Naive thymus-derived CD8-positive, alpha-beta T cell (primary cell): Measurements from ENCODE around the gene B3GLCT. TPM values are rescaled to one million over a fixed set of nuclear protein-coding genes. Genes with fewer than 3 reads are reported as not detected.

Source experiments
- ATAC-seq, 2 donors: fragments of 150-1000 bp; cut with Tn5 transposase in 1 of 2; sonication (Bioruptor Pico), chemical (Tn5 transposase) in 1 of 2; 1 replicate in 1 of 2; 2 replicates in 1 of 2; pipeline ENCODE4 v1.10.0; 2021; ENCODE audit warnings: mild to moderate bottlenecking in 2 of 2, moderate library complexity in 2 of 2
- POLR2A ChIA-PET: fragments of 350-600 bp; sonication (Branson Sonifier 250); formaldehyde crosslinking; loops from one replicate; lab custom pipeline; 2021; ENCODE audit warnings: antibody characterized with exemption; lab: Charles Lee
- DNase-seq, 10 donors: peaks; one replicate each; pipeline versions ENCODE4 v3.0.0 to v3.0.0-alpha.2; 2020 to 2022
- H3K27ac Mint-ChIP-seq, 10 donors: one replicate each; pipeline ENCODE4 v1.8.0; 2020 to 2022; ENCODE audit warnings: mild to moderate bottlenecking in 10 of 10, mixed read lengths in 10 of 10, moderate library complexity in 4 of 10, inconsistent platforms in 1 of 10
- H3K27me3 Mint-ChIP-seq, 5 donors: one replicate each; pipeline ENCODE4 v1.8.0; 2021 to 2022; ENCODE audit warnings: mixed read lengths in 5 of 5
- H3K36me3 Mint-ChIP-seq, 3 donors: one replicate each; pipeline ENCODE4 v1.8.0; 2020 to 2022; ENCODE audit warnings: mixed read lengths in 3 of 3, mild to moderate bottlenecking in 2 of 3, inconsistent platforms in 1 of 3
- H3K4me1 Mint-ChIP-seq, 4 donors: one replicate each; pipeline ENCODE4 v1.8.0; 2021 to 2022; ENCODE audit warnings: mixed read lengths in 4 of 4
- H3K4me3 Mint-ChIP-seq, 10 donors: one replicate each; pipeline ENCODE4 v1.8.0; 2020 to 2022; ENCODE audit warnings: mild to moderate bottlenecking in 10 of 10, mixed read lengths in 10 of 10, moderate library complexity in 6 of 10, inconsistent platforms in 1 of 10
- H3K9me3 Mint-ChIP-seq, 9 donors: one replicate each; pipeline ENCODE4 v1.8.0; 2020 to 2022; ENCODE audit warnings: mixed read lengths in 9 of 9, mild to moderate bottlenecking in 3 of 9, inconsistent platforms in 1 of 9, moderate library complexity in 1 of 9
- polyA plus RNA-seq, 3 donors: library from polyadenylated mRNA; unstranded; fragments of 300-500 nt; fragmentation: Illumina TruSeq; gene quantifications; one replicate each; pipeline ENCODE4 v1.2.3, GENCODE V29; 2021
- total RNA-seq, 8 experiments: library from RNA in 2 of 8; stranded (reverse) in 2 of 8; gene quantifications; one replicate each; pipeline ENCODE4 v1.2.3 and lab custom pipeline; 2021 to 2026

The B3GLCT gene
- total and polyA plus RNA-seq, 5 experiments from 2014 or later, result 6.3 to 7.4 (median 6.9) TPM

- Mint-ChIP-seq H3K4me3 (no peak overlapping the region), H3K9me3 (peaks cover 15 to 81% (median 42%) of the 10 kb centered on the region in 9 donors), H3K27ac (no peak overlapping the region), H3K27me3 (no peaks in the 10 kb centered on the region), H3K36me3 (peaks cover 26 to 74% (median 57%) of the 10 kb centered on the region in 3 donors), H3K4me1 (no peaks in the 10 kb centered on the region)
- DNase-seq (no peak), ATAC-seq (no peak)
- POLR2A ChIA-PET, result no interaction called here
Observed at GRCh38 chr13:31311921-31312320, 112.1 kb downstream of the B3GLCT start.

DNA sequence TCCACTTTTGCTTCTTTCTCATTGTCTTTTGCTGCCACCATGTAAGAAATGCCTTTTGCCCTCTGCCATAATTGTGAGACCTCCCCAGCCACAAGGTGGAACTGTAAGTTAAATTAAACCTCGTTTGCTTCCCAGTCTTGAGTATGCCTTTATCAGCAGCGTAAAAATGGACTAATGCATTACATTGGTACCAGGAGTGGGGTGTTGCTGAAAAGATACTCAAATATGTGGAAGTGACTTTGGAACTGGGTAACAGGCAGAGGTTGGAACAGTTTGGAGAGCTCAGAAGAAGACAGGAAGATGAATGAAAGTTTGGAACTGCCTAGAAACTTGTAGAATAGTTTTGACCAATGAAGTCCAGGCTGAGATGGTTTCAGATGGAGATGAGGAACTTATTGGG is 115.2 kb downstream of the B3GLCT start:
- ATAC-seq (no peak), DNase-seq (no peak)
- Mint-ChIP-seq H3K36me3 (peaks cover 31 to 67% (median 48%) of the 10 kb centered on the region in 3 donors), H3K27me3 (no peaks in the 10 kb centered on the region), H3K9me3 (peaks cover 13 to 63% (median 34%) of the 10 kb centered on the region in 9 donors), H3K4me1 (no peaks in the 10 kb centered on the region), H3K27ac (no peak overlapping the region), H3K4me3 (no peak overlapping the region)
- POLR2A ChIA-PET, result no interaction called here

GRCh38 chr13:31320946-31321345 is 121.2 kb downstream of the B3GLCT start:
- no peaks in the 10 kb centered on the region for H3K27me3 Mint-ChIP-seq
- H3K4me3 Mint-ChIP-seq, result no peak overlapping the region
- DNase-seq (no peak), ATAC-seq (no peak)
- no peak overlapping the region for H3K27ac Mint-ChIP-seq
- POLR2A ChIA-PET, result no interaction called here
- peaks cover 4 to 43% (median 37%) of the 10 kb centered on the region in 3 donors for H3K36me3 Mint-ChIP-seq
- peaks cover 0 to 11% (median 5%) of the 10 kb centered on the region in 9 donors for H3K9me3 Mint-ChIP-seq
- no peaks in the 10 kb centered on the region for H3K4me1 Mint-ChIP-seq

DNA sequence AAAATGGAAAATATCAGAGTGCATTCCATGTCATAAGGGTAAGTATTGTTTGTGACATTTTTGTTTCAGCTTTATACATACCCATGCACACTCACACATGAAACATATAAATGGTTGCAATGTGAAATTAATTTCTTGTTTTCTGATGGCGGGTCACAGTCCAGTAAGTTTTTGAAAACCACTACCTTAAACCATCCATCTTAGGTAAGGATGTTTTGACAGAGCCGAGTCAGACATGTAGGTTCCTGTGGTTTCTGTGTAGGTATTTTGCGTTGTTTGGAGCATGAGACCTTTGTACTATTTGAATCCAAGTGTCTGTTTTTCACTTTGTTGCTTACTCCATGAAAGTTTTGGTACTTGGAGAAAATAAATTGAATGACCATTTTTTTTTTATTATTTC is 121.7 kb downstream of the B3GLCT start:
- no peaks in the 10 kb centered on the region for H3K4me1 Mint-ChIP-seq
- peaks cover 5 to 44% (median 41%) of the 10 kb centered on the region in 3 donors for H3K36me3 Mint-ChIP-seq
- DNase-seq (no peak), ATAC-seq (no peak)
- H3K27me3 Mint-ChIP-seq, result no peaks in the 10 kb centered on the region
- no peak overlapping the region for H3K4me3 Mint-ChIP-seq
- H3K27ac Mint-ChIP-seq, result no peak overlapping the region
- POLR2A ChIA-PET, result no interaction called here
- peaks cover 0 to 10% (median 3%) of the 10 kb centered on the region in 9 donors for H3K9me3 Mint-ChIP-seq

DNA sequence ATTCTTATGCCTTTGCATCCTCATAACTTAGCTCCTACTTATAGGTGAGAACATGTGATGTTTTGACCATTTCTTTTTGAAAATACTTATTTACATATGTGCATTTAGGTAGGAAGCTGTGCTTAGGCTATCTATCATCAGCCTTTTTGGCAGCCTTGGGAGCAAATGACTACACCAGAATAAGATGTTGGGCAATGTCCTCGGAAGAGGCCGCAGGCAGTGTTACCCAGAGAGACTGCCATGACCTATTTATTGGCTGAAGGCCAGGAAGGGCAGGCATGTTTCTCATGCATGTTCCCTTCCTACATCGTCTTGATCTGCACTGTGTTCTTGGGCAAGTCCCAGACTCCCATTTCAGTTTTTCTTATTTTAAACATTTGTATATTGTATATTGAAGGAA is 122.3 kb downstream of the B3GLCT start:
- ATAC-seq, result no peak
- no peak overlapping the region for H3K4me3 Mint-ChIP-seq
- peaks cover 10 to 46% (median 44%) of the 10 kb centered on the region in 3 donors for H3K36me3 Mint-ChIP-seq
- H3K27ac Mint-ChIP-seq, result no peak overlapping the region
- H3K9me3 Mint-ChIP-seq, result peaks cover 0 to 4% (median 0%) of the 10 kb centered on the region in 9 donors
- no peaks in the 10 kb centered on the region for H3K4me1 Mint-ChIP-seq
- H3K27me3 Mint-ChIP-seq, result no peaks in the 10 kb centered on the region
- POLR2A ChIA-PET, result no interaction called here
- DNase-seq, result no peak

DNA sequence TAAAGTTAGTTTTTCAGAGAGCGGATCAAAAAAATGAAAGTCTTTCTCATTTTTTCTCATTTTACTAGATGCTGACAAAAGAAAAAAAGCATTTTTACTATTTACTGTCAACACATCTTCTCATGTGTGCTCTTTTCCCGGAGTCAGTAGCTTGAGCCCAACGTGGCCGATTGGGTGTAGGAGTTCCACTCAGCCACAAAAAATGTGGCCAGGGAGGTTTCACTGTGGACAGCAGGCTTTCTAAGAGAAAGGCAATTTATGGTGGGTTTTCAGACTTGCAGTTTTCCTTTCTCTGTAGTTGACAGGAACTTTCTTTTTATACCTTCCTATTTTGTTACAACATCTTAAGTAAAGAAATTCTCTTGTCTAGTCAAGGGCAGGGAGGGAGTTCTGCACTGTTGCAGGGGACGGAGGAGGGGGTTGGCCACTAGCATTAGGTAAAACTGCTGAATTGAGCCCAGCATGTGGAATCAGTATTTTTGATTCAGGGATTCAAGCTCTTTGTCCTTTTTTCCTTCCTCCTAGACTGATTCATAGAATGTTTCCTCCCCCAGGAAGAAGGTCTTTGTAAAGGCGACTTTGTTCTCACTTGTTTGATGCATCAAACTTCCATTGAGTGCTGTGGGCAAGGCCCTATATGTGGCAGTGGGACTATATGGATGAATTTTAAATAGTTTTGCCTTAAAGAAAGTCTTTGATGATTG is 123.1 kb downstream of the B3GLCT start:
- Mint-ChIP-seq H3K4me1 (no peaks in the 10 kb centered on the region), H3K27me3 (no peaks in the 10 kb centered on the region), H3K27ac (no peak overlapping the region), H3K36me3 (peaks cover 17 to 51% (median 44%) of the 10 kb centered on the region in 3 donors), H3K9me3 (peaks cover 0 to 4% (median 0%) of the 10 kb centered on the region in 9 donors), H3K4me3 (no peak overlapping the region)
- DNase-seq, result no peak
- POLR2A ChIA-PET, result no interaction called here
- ATAC-seq, result no peak

- POLR2A ChIA-PET, result no interaction called here
- H3K4me3 Mint-ChIP-seq, result no peak overlapping the region
- no peak overlapping the region for H3K27ac Mint-ChIP-seq
- peaks cover 0 to 6% (median 3%) of the 10 kb centered on the region in 9 donors for H3K9me3 Mint-ChIP-seq
- peaks cover 39 to 78% (median 74%) of the 10 kb centered on the region in 3 donors for H3K36me3 Mint-ChIP-seq
- no peaks in the 10 kb centered on the region for H3K4me1 Mint-ChIP-seq
- no peak for ATAC-seq
- no peak for DNase-seq
- H3K27me3 Mint-ChIP-seq, result no peaks in the 10 kb centered on the region
Observed at GRCh38 chr13:31327182-31327860, 127.5 kb downstream of the B3GLCT start.

- H3K9me3 Mint-ChIP-seq, result peaks cover 0 to 12% (median 5%) of the 10 kb centered on the region in 9 donors
- DNase-seq, result no peak
- no peak for ATAC-seq
- no peak overlapping the region for H3K4me3 Mint-ChIP-seq
- H3K4me1 Mint-ChIP-seq, result no peaks in the 10 kb centered on the region
- H3K36me3 Mint-ChIP-seq, result peaks cover 43 to 70% (median 65%) of the 10 kb centered on the region in 3 donors
- no peak overlapping the region for H3K27ac Mint-ChIP-seq
- POLR2A ChIA-PET, result no interaction called here
- no peaks in the 10 kb centered on the region for H3K27me3 Mint-ChIP-seq
Observed at GRCh38 chr13:31328549-31329235, 128.9 kb downstream of the B3GLCT start.

DNA sequence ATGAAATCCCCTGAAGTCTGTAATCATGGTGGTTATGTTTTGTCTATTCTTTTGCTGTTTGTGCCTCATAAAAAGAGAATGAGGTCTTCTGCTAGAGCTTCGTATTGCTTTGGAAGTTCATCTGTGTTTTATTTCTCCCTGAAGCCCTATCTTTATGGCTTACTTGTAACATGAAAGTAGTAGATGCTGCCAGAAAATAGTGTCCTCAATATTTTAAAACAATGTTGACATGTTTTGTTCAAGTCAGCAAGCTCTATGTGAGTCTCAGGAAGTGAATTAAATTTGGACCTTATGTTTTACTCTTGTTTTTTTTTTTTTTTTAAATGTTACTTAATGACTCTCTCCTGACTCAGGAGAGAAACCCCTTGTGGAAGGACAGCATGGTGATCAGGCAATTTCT is 130.5 kb downstream of the B3GLCT start:
- Mint-ChIP-seq H3K36me3 (peaks cover 50 to 59% (median 52%) of the 10 kb centered on the region in 3 donors), H3K4me1 (no peaks in the 10 kb centered on the region), H3K27ac (no peak overlapping the region), H3K27me3 (peaks cover 0 to 2% (median 0%) of the 10 kb centered on the region in 5 donors), H3K4me3 (no peak overlapping the region), H3K9me3 (peaks cover 0 to 28% (median 12%) of the 10 kb centered on the region in 9 donors)
- ATAC-seq, result no peak
- no peak for DNase-seq
- POLR2A ChIA-PET, result no interaction called here

- H3K27me3 Mint-ChIP-seq, result peaks cover 0 to 10% (median 0%) of the 10 kb centered on the region in 5 donors
- peaks cover 0 to 36% (median 14%) of the 10 kb centered on the region in 9 donors for H3K9me3 Mint-ChIP-seq
- ATAC-seq (no peak), DNase-seq (no peak)
- H3K4me3 Mint-ChIP-seq, result no peak overlapping the region
- H3K36me3 Mint-ChIP-seq, result peaks cover 45 to 59% (median 52%) of the 10 kb centered on the region in 3 donors
- H3K4me1 Mint-ChIP-seq, result no peaks in the 10 kb centered on the region
- POLR2A ChIA-PET, result no interaction called here
- H3K27ac Mint-ChIP-seq, result no peak overlapping the region
Observed at GRCh38 chr13:31331068-31331467, 131.3 kb downstream of the B3GLCT start.

DNA sequence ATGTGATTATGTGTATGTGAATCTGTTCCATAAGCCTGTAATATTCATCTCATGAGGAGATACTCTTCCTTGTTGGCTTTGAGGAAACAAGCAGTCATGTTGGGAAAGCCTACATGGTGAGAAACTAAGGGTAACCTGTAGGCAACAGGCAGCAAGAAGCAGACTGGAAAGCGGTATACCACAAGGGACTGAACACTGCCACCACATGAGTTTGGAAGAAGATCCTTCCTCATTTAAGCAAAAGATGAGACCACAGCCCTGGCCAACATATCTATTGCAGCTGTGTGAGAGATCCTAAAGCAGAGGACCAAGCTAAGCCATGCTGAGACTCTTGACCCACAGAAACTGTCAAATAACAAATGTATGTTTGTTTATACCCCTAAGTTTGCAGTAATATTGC is 134.8 kb downstream of the B3GLCT start:
- Mint-ChIP-seq H3K27me3 (peaks cover 0 to 21% (median 3%) of the 10 kb centered on the region in 5 donors), H3K4me3 (no peak overlapping the region), H3K27ac (no peak overlapping the region), H3K36me3 (peaks cover 17 to 55% (median 33%) of the 10 kb centered on the region in 3 donors), H3K4me1 (no peaks in the 10 kb centered on the region), H3K9me3 (peaks cover 9 to 63% (median 23%) of the 10 kb centered on the region in 9 donors)
- ATAC-seq, result no peak
- DNase-seq, result no peak
- POLR2A ChIA-PET, result no interaction called here

DNA sequence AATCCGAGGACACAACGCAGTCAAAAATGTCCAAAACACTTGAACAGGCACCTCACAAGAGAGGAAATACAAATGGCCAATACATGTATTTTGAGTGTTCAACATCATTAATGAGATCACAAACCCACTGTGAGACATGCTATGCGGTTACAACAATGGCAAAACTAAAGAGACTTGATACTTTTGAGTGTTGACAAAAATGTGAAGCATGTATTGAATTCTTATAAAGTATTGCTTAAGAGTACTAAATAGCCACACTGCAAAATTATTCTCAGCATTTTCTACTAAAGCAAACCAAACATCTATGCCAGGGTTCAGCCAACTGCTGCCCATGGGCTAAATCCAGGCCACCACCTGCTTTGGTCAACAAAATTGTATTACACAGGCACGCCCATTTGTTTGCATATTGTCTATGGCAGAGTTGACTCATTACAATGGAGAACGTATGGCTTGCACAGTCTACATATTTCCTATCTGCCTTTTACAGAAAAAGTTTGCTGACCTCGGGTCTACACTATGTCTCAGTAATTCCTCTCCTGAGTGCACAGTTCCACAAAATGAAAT is 135.3 kb downstream of the B3GLCT start:
- DNase-seq (no peak), ATAC-seq (no peak)
- Mint-ChIP-seq H3K4me1 (no peaks in the 10 kb centered on the region), H3K4me3 (no peak overlapping the region), H3K36me3 (peaks cover 11 to 52% (median 27%) of the 10 kb centered on the region in 3 donors), H3K27me3 (peaks cover 0 to 21% (median 3%) of the 10 kb centered on the region in 5 donors), H3K27ac (no peak overlapping the region), H3K9me3 (peaks cover 9 to 63% (median 23%) of the 10 kb centered on the region in 9 donors)
- POLR2A ChIA-PET, result no interaction called here
